A549 (cell line): Measurements from ENCODE around the gene MDH2. TPM values are rescaled to one million over a fixed set of nuclear protein-coding genes. Genes with fewer than 3 reads are reported as not detected.
"Not testable (repeated sequence)": the region's sequence is repeated elsewhere in the genome, so short reads cannot be mapped to it uniquely, and the experiment has no call there.

Experiments
- ATAC-seq, 2 experiments: fragments of 200-7000 bp in 1 of 2; fragments of >200 bp in 1 of 2; cut with Nextera tagmentation in 1 of 2; cut with Tn5 transposase in 1 of 2; 3 replicates each; pipeline versions ENCODE4 v1.8.0 to v1.9.1; 2018 to 2020; ENCODE audit warnings: mild to moderate bottlenecking in 1 of 2, moderate library complexity in 1 of 2
- CTCF ChIA-PET: fragments of 300-600 bp; sonication (Branson Sonifier 250); formaldehyde crosslinking; extraction: SDS; loops from one replicate; lab custom pipeline; 2021; ENCODE audit warnings: antibody characterized with exemption, inconsistent platforms; lab: Yijun Ruan, JAX
- POLR2A ChIA-PET: fragments of 350-600 bp; formaldehyde crosslinking; extraction: SDS; loops from one replicate; lab custom pipeline; 2021; ENCODE audit warnings: antibody characterized with exemption, inconsistent platforms; lab: Yijun Ruan, JAX
- DNase-seq, 2 experiments: peaks; one replicate each; pipeline versions ENCODE4 v3.0.0 to v3.0.0-alpha.2; 2011 to 2016; ENCODE audit warnings: low read depth in 1 of 2, low spot score in 1 of 2
- FAIRE-seq: peaks from 2 replicates; lab custom pipeline; 2011; peaks lifted over from hg19 to GRCh38; lab: Jason Lieb, UNC
- H3K27ac ChIP-seq, 2 experiments: fragments of >200 bp; sonication (Bioruptor Twin); formaldehyde crosslinking; 3 replicates each; pipeline ENCODE4 v1.5.1; 2016 to 2017
- H3K4me1 ChIP-seq: fragments of >200 bp; sonication (Bioruptor Twin); formaldehyde crosslinking; 3 replicates; pipeline ENCODE4 v1.6.1; 2016
- H3K4me2 ChIP-seq: fragments of >200 bp; sonication (Bioruptor Twin); formaldehyde crosslinking; 3 replicates; pipeline ENCODE4 v1.6.1; 2016
- H3K4me3 ChIP-seq: fragments of >200 bp; sonication (Bioruptor Twin); formaldehyde crosslinking; 3 replicates; pipeline ENCODE4 v1.5.1; 2016
- H3K9me3 ChIP-seq: fragments of >200 bp; sonication (Bioruptor Twin); formaldehyde crosslinking; 3 replicates; pipeline ENCODE4 v1.6.1; 2016
- ATOH8 ChIP-seq: fragments of 250-450 bp; sonication (Bioruptor Pico); IDR thresholded peaks from 2 replicates; pipeline ENCODE4 v1.5.0; 2020; ENCODE audit warnings: low read depth, mild to moderate bottlenecking, moderate library complexity
- BCL3 ChIP-seq: fragments of >200 bp; sonication (Bioruptor Twin); formaldehyde crosslinking; IDR thresholded peaks from 3 replicates; pipeline ENCODE4 v1.6.1; 2016
- CEBPB ChIP-seq, 2 experiments: fragments of >200 bp in 1 of 2; sonication (Bioruptor Twin) in 1 of 2; formaldehyde crosslinking in 1 of 2; IDR thresholded peaks; 2 replicates each; pipeline ENCODE4 v1.6.1; 2012 to 2016
- CHD4 ChIP-seq: fragments of 200-600 bp; sonication (generic); IDR thresholded peaks from 2 replicates; pipeline ENCODE4 v1.6.1; 2016; ENCODE audit warnings: antibody characterized with exemption, mild to moderate bottlenecking, borderline replicate concordance
- EHMT2 ChIP-seq: fragments of 200-600 bp; sonication (generic); IDR thresholded peaks from 2 replicates; pipeline ENCODE4 v1.6.1; 2016; ENCODE audit warnings: antibody characterized with exemption, low read depth, mild to moderate bottlenecking, moderate library complexity
- ESRRA ChIP-seq: fragments of 150-350 bp; IDR thresholded peaks from 2 replicates; pipeline ENCODE4 v1.6.1; 2014; ENCODE audit warnings: mild to moderate bottlenecking, low read length, borderline replicate concordance
- FOSB ChIP-seq: fragments of 250-450 bp; sonication (Bioruptor Pico); IDR thresholded peaks from 2 replicates; pipeline ENCODE4 v1.5.0; 2020; ENCODE audit warnings: mild to moderate bottlenecking, moderate library complexity
- FOSL2 ChIP-seq, 2 experiments: fragments of 450-650 bp in 1 of 2; fragments of >200 bp in 1 of 2; sonication (Bioruptor Twin) in 1 of 2; formaldehyde crosslinking; IDR thresholded peaks; 2 replicates each; pipeline versions ENCODE4 v1.5.0 to v1.6.1; 2016 to 2020; ENCODE audit warnings: mild to moderate bottlenecking in 1 of 2, moderate library complexity in 1 of 2
- FOXS1 ChIP-seq: fragments of 250-450 bp; sonication (Bioruptor Pico); IDR thresholded peaks from 2 replicates; pipeline ENCODE4 v1.5.0; 2020; ENCODE audit warnings: mild to moderate bottlenecking, moderate library complexity
- GATA3 ChIP-seq: IDR thresholded peaks from 2 replicates; pipeline ENCODE4 v1.6.1; 2012; ENCODE audit warnings: borderline replicate concordance
- HES2 ChIP-seq: fragments of >200 bp; sonication (Bioruptor Twin); formaldehyde crosslinking; IDR thresholded peaks from 2 replicates; pipeline ENCODE4 v1.6.1; 2016
- JUN ChIP-seq, 2 experiments: fragments of >200 bp; sonication (Bioruptor Twin); formaldehyde crosslinking; IDR thresholded peaks; 2 replicates in 1 of 2; 3 replicates in 1 of 2; pipeline ENCODE4 v1.6.1; 2016 to 2017
- NFE2L2 ChIP-seq: fragments of 150-350 bp; conservative IDR thresholded peaks from 2 replicates; pipeline ENCODE4 v1.6.1; 2014; ENCODE audit warnings: low read length
- POLR2A ChIP-seq: IDR thresholded peaks from 2 replicates; pipeline ENCODE4 v1.6.1; 2012; ENCODE audit warnings: mild to moderate bottlenecking, low read length
- POLR2AphosphoS2 ChIP-seq: conservative IDR thresholded peaks from 2 replicates; pipeline ENCODE4 v1.6.1; 2012; ENCODE audit warnings: low read length, improper control_type of control experiment, inconsistent platforms
- SREBF2 ChIP-seq: fragments of 450-650 bp; IDR thresholded peaks from 2 replicates; pipeline ENCODE4 v1.6.1; 2014; ENCODE audit warnings: mild to moderate bottlenecking, moderate library complexity
- TFCP2L1 ChIP-seq: fragments of 250-450 bp; sonication (Bioruptor Pico); IDR thresholded peaks from 2 replicates; pipeline ENCODE4 v1.5.0; 2021; ENCODE audit warnings: mild to moderate bottlenecking
- ZFP36 ChIP-seq: fragments of 450-650 bp; IDR thresholded peaks from 2 replicates; pipeline ENCODE4 v1.6.1; 2014; ENCODE audit warnings: borderline replicate concordance; ENCODE audit not compliant: partially characterized antibody
- ZNF302 ChIP-seq: fragments of 250-450 bp; sonication (Bioruptor Pico); IDR thresholded peaks from 2 replicates; pipeline ENCODE4 v1.9.0; 2021; ENCODE audit warnings: inconsistent platforms, mild to moderate bottlenecking, moderate library complexity
- WGBS: methylation state at CpG from one replicate; pipeline ENCODE4 v1.1.6; 2017; ENCODE audit errors: missing lambda C conversion rate; 5-methylcytosine and 5-hydroxymethylcytosine counted together
- polyA plus RNA-seq, 4 experiments: library from polyadenylated mRNA; depleted of rRNA in 3 of 4; stranded (reverse); fragments of >200 nt; fragmentation: RNase III in 1 of 4; extraction: RNeasy Plus Mini Kit Qiagen cat#74134 plus additional on column Dnase treatment in 1 of 4; gene quantifications; 2 replicates in 3 of 4; 3 replicates in 1 of 4; pipeline ENCODE4 v1.2.3, GENCODE V29; 2011 to 2017
- TF ChIP-seq, protein P1 (sequence below): IDR thresholded peaks from 2 replicates; pipeline ENCODE4 v1.6.1; 2012

MDH2 gene
- polyA plus RNA-seq, 2 of the 4 experiments (the other 2 are of a cell fraction) = 164 to 223 TPM

GRCh38 chr7:76057103-76057812, 9.4 kb downstream of the MDH2 start:
- no peak overlapping the region for H3K4me3 ChIP-seq
- ATAC-seq (no peak), FAIRE-seq (no peak), DNase-seq (no peak)
- ChIA-PET CTCF (interaction anchor here (0.9 to 4.0 kb wide), 5 partner anchors 9 to 165 kb away, joined by 3 to 25 read pairs (median 4); partner anchors contain the start of genes MDH2 and STYXL1), POLR2A (interaction anchor here (0.7 kb wide), 1 partner anchor 10 kb away, joined by 4 read pairs; the partner anchor contains the start of genes MDH2 and STYXL1)
- WGBS = 83% methylated on average over 18 of the region's 18 CpGs
- no peak for TF ChIP-seq FOSB
- TF ChIP-seq CEBPB (IDR thresholded peaks at IDR 0.05) = no peak
- no peak for TF ChIP-seq POLR2AphosphoS2
- TF ChIP-seq ATOH8 = no peak
- TF ChIP-seq POLR2A = no peak
- no peaks in the 10 kb centered on the region for H3K9me3 ChIP-seq
- peaks cover 20% of the 10 kb centered on the region for H3K4me1 ChIP-seq
- no peak overlapping the region for H3K4me2 ChIP-seq
- H3K27ac ChIP-seq = no peak overlapping the region

DNA sequence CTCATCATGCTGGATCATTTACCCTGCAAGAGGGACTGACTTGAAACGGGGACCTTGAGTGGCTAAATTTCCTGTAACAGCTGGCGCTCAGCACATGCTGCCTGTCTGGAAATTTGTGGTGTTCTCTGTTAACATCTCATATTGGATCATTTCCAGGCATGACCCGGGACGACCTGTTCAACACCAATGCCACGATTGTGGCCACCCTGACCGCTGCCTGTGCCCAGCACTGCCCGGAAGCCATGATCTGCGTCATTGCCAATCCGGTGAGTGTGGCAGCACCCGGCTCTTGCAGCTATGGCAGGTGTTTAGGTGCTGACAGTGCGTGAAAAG, 9.9 kb downstream of the MDH2 start:
- Histone ChIP-seq H3K4me1 (peaks cover 17% of the 10 kb centered on the region), H3K27ac (no peak overlapping the region), H3K4me2 (no peak overlapping the region), H3K4me3 (no peak overlapping the region), H3K9me3 (no peaks in the 10 kb centered on the region)
- ChIA-PET POLR2A (no interaction called here), CTCF (interaction anchor here (4.0 kb wide), 1 partner anchor 11 kb away, joined by 25 read pairs; no protein-coding TSS in a partner anchor)
- DNase-seq = no peak
- TF ChIP-seq SREBF2 = no peak
- TF ChIP-seq FOXS1 (CRISPR knock-in tag) = no peak
- TF ChIP-seq EHMT2 = no peak
- TF ChIP-seq ZFP36 = no peak
- TF ChIP-seq ESRRA = no peak
- no peak for TF ChIP-seq HES2
- 93% methylated on average over 10 of the region's 11 CpGs for WGBS
- FAIRE-seq = no peak
- no peak for ATAC-seq

- CTCF ChIA-PET = interaction anchor here (1.7 to 4.0 kb wide), 2 partner anchors 10 kb away, joined by 3 to 25 read pairs; no protein-coding TSS in a partner anchor
- DNase-seq, ATAC-seq, FAIRE-seq, H3K4me2 ChIP-seq, H3K27ac ChIP-seq, H3K9me3 ChIP-seq, POLR2A ChIA-PET, H3K4me3 ChIP-seq: not testable (repeated sequence)
- peaks cover 14% of the 10 kb centered on the region for H3K4me1 ChIP-seq
- 88% methylated on average over 7 of the region's 7 CpGs for WGBS
Measured at GRCh38 chr7:76058745-76059144, 10.8 kb downstream of the MDH2 start.

GRCh38 chr7:76060842-76061241, 12.9 kb downstream of the MDH2 start:
- no peaks in the 10 kb centered on the region for H3K9me3 ChIP-seq
- FAIRE-seq (no peak), ATAC-seq (no peak), DNase-seq (no peak)
- H3K27ac ChIP-seq = no peak overlapping the region
- peaks cover 6% of the 10 kb centered on the region; the same call in 1 of the 3 replicates for H3K4me1 ChIP-seq
- WGBS = 94% methylated on average over 6 of the region's 6 CpGs
- CTCF ChIA-PET = interaction anchor here (4.0 kb wide), 1 partner anchor 8 kb away, joined by 25 read pairs; no protein-coding TSS in a partner anchor
- POLR2A ChIA-PET = interaction anchor here (1.4 kb wide), 1 partner anchor 13 kb away, joined by 4 read pairs; the partner anchor contains the start of genes MDH2 and STYXL1
- no peak overlapping the region for H3K4me3 ChIP-seq
- TF ChIP-seq, protein P1, sequence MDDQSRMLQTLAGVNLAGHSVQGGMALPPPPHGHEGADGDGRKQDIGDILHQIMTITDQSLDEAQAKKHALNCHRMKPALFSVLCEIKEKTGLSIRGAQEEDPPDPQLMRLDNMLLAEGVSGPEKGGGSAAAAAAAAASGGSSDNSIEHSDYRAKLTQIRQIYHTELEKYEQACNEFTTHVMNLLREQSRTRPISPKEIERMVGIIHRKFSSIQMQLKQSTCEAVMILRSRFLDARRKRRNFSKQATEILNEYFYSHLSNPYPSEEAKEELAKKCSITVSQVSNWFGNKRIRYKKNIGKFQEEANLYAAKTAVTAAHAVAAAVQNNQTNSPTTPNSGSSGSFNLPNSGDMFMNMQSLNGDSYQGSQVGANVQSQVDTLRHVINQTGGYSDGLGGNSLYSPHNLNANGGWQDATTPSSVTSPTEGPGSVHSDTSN = no peak
- TF ChIP-seq NFE2L2 = no peak
- TF ChIP-seq ZNF302 (CRISPR knock-in tag) = no peak
- TF ChIP-seq JUN (IDR thresholded peaks at IDR 0.05) = no peak
- no peak for TF ChIP-seq CHD4
- no peak for TF ChIP-seq BCL3
- TF ChIP-seq GATA3 = no peak
- TF ChIP-seq TFCP2L1 (CRISPR knock-in tag) = no peak
- no peak for TF ChIP-seq FOSL2 (IDR thresholded peaks at IDR 0.05)
- TF ChIP-seq FOSL2 (CRISPR knock-in tag; IDR thresholded peaks at IDR 0.05) = no peak
- H3K4me2 ChIP-seq = no peak overlapping the region
